ENCODE results near the gene ITM2B.

Gene ITM2B

GRCh38 chr13:48230541-48230940 lies 2.5 kb upstream of the ITM2B start:
- no peak for TF ChIP-seq CTCF (conservative IDR thresholded peaks at IDR 0.05; ENCODE audit: low read depth, low read length)
- Histone ChIP-seq H3K36me3 (ENCODE audit: insufficient read depth) (no peaks in the 10 kb centered on the region), H3K4me2 (no peak overlapping the region), H4K20me1 (ENCODE audit: insufficient read depth) (no peaks in the 10 kb centered on the region), H3K27ac (no peak overlapping the region), H3K9ac (no peak overlapping the region), H3K4me3 (IDR thresholded peaks at IDR 0.05; ENCODE audit: insufficient read depth, low read depth, low read length) (no peak overlapping the region), H2AFZ (ENCODE audit: low read depth) (no peak overlapping the region), H3K4me1 (ENCODE audit: low read depth, poor library complexity, severe bottlenecking) (peaks cover 11% of the 10 kb centered on the region), H3K27me3 (ENCODE audit: insufficient read depth, low read depth) (no peaks in the 10 kb centered on the region), H3K79me2 (ENCODE audit: insufficient read depth, low read depth) (peaks cover 7% of the 10 kb centered on the region; the same call in 1 of the 2 replicates)

GRCh38 chr13:48231080-48231479 lies 1.9 kb upstream of the ITM2B start:
- H3K36me3 ChIP-seq (ENCODE audit: insufficient read depth), result no peaks in the 10 kb centered on the region
- peaks cover 16% of the 10 kb centered on the region for H3K4me1 ChIP-seq (ENCODE audit: low read depth, poor library complexity, severe bottlenecking)
- H3K4me2 ChIP-seq, result no peak overlapping the region
- H4K20me1 ChIP-seq (ENCODE audit: insufficient read depth), result no peaks in the 10 kb centered on the region
- TF ChIP-seq CTCF (conservative IDR thresholded peaks at IDR 0.05; ENCODE audit: low read depth, low read length), result no peak
- H3K27me3 ChIP-seq (ENCODE audit: insufficient read depth, low read depth), result no peaks in the 10 kb centered on the region
- no peak overlapping the region for H3K4me3 ChIP-seq (IDR thresholded peaks at IDR 0.05; ENCODE audit: insufficient read depth, low read depth, low read length)
- peaks cover 7% of the 10 kb centered on the region; the same call in 1 of the 2 replicates for H3K79me2 ChIP-seq (ENCODE audit: insufficient read depth, low read depth)
- H2AFZ ChIP-seq (ENCODE audit: low read depth), result no peak overlapping the region
- H3K27ac ChIP-seq, result no peak overlapping the region
- no peak overlapping the region for H3K9ac ChIP-seq

- H3K27me3 ChIP-seq (ENCODE audit: insufficient read depth, low read depth), result no peaks in the 10 kb centered on the region
- no peak overlapping the region for H3K4me3 ChIP-seq (IDR thresholded peaks at IDR 0.05; ENCODE audit: insufficient read depth, low read depth, low read length)
- peaks cover 25% of the 10 kb centered on the region for H3K4me1 ChIP-seq (ENCODE audit: low read depth, poor library complexity, severe bottlenecking)
- H3K79me2 ChIP-seq (ENCODE audit: insufficient read depth, low read depth), result peaks cover 7% of the 10 kb centered on the region; the same call in 1 of the 2 replicates
- no peak overlapping the region for H2AFZ ChIP-seq (ENCODE audit: low read depth)
- no peak for TF ChIP-seq CTCF (conservative IDR thresholded peaks at IDR 0.05; ENCODE audit: low read depth, low read length)
- H4K20me1 ChIP-seq (ENCODE audit: insufficient read depth), result no peaks in the 10 kb centered on the region
- no peaks in the 10 kb centered on the region for H3K36me3 ChIP-seq (ENCODE audit: insufficient read depth)
- H3K27ac ChIP-seq, result no peak overlapping the region
- H3K9ac ChIP-seq, result no peak overlapping the region
- H3K4me2 ChIP-seq, result no peak overlapping the region
These were observed 1.1 kb upstream of the ITM2B start for GRCh38 chr13:48231933-48232332.

GRCh38 chr13:48232420-48233045 lies 473 bp upstream of the ITM2B start:
- Histone ChIP-seq H3K27ac (no peak overlapping the region), H2AFZ (ENCODE audit: low read depth) (peak overlapping the region; percentile 62; the same call in 1 of the 2 replicates), H3K4me1 (ENCODE audit: low read depth, poor library complexity, severe bottlenecking) (peaks cover 29% of the 10 kb centered on the region), H3K79me2 (ENCODE audit: insufficient read depth, low read depth) (peaks cover 7% of the 10 kb centered on the region; the same call in 1 of the 2 replicates), H3K27me3 (ENCODE audit: insufficient read depth, low read depth) (no peaks in the 10 kb centered on the region), H4K20me1 (ENCODE audit: insufficient read depth) (no peaks in the 10 kb centered on the region), H3K4me2 (peak overlapping the region; percentile 44; the same call in 1 of the 2 replicates), H3K9ac (no peak overlapping the region), H3K36me3 (ENCODE audit: insufficient read depth) (no peaks in the 10 kb centered on the region), H3K4me3 (IDR thresholded peaks at IDR 0.05; ENCODE audit: insufficient read depth, low read depth, low read length) (no peak overlapping the region)
- no peak for TF ChIP-seq CTCF (conservative IDR thresholded peaks at IDR 0.05; ENCODE audit: low read depth, low read length)
